NCI-H2227 (cell line): ENCODE measurements around the gene PRR7.
A peak's percentile ranks its signal among the peaks of the same experiment; 100 is the strongest.
"Not testable (repeated sequence)": the region's sequence is repeated elsewhere in the genome, so short reads cannot be mapped to it uniquely, and the experiment has no call there.

ENCODE experiments used
- DNase-seq: peaks from one replicate; lab custom pipeline; 2025; ENCODE audit not compliant: unreplicated experiment; lab: John Stamatoyannopoulos, UW

Gene PRR7, protein sequence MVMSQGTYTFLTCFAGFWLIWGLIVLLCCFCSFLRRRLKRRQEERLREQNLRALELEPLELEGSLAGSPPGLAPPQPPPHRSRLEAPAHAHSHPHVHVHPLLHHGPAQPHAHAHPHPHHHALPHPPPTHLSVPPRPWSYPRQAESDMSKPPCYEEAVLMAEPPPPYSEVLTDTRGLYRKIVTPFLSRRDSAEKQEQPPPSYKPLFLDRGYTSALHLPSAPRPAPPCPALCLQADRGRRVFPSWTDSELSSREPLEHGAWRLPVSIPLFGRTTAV

DNA sequence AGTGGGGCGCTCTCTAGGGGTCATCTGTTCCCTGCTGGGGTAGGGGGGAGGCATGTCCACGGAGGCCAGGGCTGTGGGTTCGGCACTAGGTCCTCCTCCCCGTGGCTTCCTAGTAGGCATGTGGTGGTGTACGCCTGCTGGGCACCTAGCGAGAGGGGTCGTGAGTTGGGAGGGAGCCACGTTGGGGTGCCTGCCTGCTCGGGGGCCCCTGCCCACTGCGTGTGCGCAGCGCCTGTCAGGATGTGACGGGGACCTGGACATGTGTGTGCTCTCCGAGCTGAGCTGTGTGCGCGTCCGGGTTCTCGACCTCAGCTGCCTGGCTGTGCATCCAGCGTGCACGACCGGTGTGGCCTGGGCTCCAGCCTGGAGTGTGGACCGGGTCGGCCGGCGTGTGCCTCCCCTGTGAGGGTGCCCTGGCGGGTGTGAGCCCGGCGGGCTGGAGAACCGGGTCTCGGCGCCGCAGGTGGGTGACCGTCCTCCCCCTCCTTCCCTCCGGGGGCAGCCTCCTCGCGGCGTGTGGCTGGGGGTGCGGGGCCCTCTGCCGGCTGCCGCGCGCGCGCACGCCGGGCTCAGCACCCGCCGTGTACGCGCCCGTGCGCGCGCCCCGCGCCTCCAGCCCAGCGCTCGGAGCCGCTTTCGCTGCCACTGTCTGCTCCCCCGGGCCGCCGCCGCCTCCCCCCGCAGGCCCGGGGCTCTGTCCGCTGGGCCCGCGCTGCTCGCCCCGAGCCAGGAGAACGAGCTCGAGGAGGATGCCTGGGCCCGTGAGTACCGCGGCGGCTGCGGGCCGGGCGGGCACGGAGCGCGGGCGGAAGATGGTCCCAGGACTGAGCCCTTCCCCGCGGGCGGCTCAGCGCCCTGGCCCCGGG, at the start of gene PRR7:
Gene PRR7, plus strand, starts transcription at position 615 of the 866 bp plus-strand sequence. CDS start 8,254 bp downstream, outside the sequence.
- DNase-seq = peak; percentile 82

DNA sequence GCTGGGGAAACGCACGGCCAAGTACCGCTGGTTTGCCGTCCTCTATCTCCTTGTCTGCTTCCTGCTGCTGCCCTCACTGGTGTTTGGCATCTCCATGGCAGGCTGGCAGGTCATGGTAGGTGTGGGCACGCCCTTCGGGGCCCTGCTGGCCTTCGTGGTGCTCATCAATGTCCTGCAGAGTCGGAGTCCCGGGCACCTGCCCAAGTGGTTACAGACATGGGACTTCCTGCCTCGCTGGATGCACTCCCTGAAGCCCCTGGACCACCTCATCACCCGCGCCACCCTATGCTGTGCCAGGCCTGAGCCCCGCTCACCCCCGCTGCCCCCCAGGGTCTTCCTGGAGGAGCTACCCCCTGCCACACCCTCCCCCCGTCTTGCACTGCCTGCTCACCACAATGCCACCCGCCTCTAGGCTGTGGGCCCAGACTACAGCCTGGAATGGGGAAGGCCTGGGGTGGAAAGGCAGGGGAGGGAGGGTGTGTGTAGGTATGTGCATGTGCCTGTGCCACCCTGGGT, 48.7 kb upstream of the PRR7 start:
- no peak for DNase-seq

DNA sequence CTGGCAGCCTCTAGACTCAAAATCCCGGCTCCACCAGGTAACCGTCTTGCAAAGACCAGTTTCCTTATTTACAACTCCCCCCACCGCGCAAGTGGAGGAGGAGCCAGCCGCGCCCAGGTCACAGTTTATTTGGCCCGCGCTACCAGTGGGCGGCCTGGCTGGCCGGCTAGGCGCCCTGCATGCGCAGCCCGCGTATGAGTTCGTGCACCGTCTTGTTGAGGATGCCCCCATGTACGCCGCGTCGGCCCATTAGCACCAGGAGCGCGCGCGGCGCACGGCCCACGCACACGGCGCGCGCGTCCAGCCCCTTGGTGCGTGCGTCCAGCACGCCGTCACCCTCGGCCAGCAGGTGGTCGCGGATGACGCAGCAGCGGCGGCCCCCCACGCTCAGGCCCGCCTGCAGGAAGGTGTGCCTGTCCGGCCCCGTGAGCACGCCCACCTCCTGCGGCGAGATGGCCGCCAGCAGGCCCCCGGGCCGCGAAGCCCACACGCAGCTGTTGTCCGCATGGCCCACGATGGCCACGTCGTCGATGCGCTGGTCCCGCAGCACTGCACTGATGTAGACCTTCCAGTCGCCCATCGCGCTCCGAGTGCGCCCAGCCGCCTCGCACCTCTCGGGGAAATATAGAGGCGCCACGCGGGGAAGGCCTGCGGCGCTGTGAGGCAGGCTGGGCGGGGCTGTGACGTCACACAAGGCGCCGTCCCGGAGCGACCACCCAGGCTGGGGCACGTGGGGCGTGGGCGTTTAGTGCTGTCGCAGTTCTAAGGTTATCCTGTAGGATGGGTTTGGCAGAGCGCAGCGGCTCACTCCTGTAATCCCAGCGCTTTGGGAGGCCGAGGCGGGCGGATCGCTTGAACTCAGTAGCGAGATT, 46.4 kb upstream of the PRR7 start, which contains the start of gene PFN3:
Gene PFN3, minus strand, starts transcription at position 665 of the 872 bp plus-strand sequence. Its CDS starts 85 bp downstream, at position 580.
- no peak for DNase-seq

DNA sequence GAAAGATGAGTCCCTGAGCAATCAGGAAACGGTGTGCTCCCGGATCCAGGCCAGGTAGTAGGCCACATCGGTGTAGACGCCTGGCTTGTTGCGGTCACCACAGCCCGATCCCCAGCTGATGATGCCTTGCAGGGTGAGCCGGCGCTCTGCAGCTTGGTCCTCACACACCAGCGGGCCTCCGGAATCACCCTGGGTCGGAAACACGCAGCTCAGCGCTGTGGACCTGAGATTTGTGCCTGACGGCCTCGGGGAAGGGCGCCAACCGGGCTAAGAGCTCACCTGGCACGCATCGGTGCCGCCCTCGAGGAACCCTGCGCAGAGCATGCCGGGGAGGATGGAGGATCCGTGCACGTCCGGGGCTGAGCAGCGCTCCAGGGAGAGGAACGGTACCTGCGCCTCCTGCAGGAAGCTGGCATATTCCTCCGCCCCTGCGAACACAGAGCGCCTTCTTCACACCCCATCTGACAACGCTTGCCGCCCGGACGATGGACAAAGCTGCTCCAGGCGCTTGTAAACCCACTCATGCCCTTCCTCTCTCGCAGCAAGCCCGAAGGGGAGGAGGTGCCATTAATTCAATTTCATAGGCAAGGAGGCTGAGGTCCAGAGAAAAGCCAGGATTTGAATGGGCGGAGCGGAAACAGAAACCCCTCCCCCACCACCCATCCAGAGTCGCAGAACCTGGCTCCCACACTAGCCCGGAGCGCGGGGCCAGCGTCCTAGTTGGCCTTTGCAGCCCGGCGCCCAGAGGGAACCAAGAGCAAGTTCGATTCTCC, 44.2 kb upstream of the PRR7 start:
- DNase-seq = peak; percentile 83

DNA sequence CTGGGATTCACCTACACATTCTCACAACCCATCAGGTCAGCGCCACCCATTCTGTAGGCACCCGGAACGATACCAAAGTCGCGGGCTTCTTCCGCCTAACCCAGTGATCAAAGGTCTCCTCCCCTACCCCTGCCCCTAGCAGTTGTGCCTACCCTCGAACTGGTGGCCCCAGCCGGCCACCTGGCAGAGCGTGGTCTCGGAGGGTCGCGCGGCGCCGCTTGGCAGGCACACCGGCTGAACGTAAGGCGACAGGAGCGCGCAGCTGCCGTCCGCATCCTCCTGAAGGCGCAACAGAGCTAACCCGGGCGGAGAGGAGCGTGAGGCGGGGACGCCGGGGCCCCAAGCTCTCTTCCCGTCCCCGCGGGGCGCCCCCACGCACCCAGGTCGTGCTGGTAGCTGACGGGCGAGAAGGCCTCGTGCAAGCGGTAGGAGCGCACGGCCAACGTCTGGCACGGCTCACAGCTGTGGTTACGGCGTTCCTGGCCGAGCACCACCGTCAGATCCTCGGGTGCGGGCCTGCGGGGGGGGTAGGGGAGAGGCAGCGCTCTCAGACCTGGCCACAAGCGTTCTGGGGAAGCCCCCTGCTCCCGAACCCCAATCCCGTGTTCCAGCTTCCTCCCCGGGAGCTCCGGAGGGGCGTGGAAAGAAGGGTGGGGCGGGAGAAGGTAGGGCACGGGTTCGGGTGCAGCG, 43.4 kb upstream of the PRR7 start:
- DNase-seq = peak; percentile 37

- DNase-seq = peak; percentile 79
Measured at GRCh38 chr5:177403792-177404640, 42.6 kb upstream of the PRR7 start.

GRCh38 chr5:177404641-177405179, 41.9 kb upstream of the PRR7 start:
- DNase-seq = peak; percentile 36

DNA sequence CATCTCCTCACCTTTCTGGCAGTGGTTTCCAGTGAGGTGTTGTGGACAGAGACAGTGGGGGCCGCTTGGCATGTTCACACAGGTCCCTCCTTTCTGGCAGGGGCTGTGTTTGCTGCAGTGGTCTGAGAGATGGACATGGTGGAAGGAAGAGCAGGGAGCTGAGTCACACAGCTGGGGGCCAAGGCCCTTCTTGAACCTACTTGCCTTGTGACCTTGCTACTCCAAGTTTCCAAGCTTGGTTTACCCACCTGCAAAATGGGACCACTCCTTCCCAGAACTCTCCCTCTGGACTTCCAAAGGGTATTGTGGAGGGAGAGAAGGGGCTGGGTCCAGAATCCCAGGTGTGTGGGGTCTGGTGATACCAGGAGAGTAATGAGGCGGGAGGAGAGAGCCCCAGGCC, 41.3 kb upstream of the PRR7 start:
- DNase-seq = no peak

GRCh38 chr5:177405805-177406204, 40.8 kb upstream of the PRR7 start:
- DNase-seq = no peak

- DNase-seq = no peak
Measured at GRCh38 chr5:177409043-177409801, 37.4 kb upstream of the PRR7 start, which contains the start of gene F12. F12 (minus strand) TSS chr5:177409564; CDS start chr5:177409527, 37 bp downstream.

DNA sequence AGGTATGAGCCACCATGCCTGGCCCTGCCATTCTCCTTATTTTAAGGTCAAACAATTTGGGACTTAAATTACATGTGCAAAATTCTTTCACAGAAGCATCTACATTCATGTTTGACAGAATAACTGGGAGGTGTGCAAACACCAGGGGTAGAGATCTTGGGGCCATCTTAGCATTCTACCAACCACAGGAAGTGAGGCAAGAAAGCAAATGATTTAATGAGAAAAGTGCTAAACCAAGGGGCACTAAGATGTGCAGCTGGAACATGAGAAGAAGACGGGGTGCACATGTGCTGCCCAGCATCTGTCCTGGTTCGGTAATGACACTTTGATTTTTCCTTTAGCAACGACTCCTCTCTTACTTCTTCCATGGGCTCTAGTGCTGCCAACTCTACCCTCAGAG, 36.0 kb upstream of the PRR7 start:
- no peak for DNase-seq

GRCh38 chr5:177412603-177413233, 33.9 kb upstream of the PRR7 start:
- no peak for DNase-seq

GRCh38 chr5:177414481-177414880, 32.1 kb upstream of the PRR7 start:
- DNase-seq = no peak

- not testable (repeated sequence) for DNase-seq
Measured at GRCh38 chr5:177417081-177417480, 29.5 kb upstream of the PRR7 start.

DNA sequence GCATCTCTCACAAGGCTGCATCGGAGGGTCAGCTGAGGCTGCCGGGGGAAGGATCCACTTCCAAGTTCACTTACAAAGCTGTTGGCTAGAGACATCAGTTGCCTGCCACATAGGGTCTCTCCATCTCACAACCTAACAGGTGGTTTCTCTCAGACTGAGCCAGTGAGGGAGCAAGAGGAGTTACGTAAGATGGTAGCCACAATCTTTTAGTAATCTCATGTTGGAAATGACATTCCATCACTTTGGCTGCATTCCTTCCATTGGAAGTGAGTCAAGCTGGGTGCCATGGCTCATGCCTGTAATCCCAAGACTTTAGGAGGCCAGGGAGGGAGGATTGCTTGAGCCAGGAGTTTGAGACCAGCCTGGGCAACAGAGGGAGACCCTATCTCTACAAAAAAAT, 27.6 kb upstream of the PRR7 start:
- DNase-seq = no peak

DNA sequence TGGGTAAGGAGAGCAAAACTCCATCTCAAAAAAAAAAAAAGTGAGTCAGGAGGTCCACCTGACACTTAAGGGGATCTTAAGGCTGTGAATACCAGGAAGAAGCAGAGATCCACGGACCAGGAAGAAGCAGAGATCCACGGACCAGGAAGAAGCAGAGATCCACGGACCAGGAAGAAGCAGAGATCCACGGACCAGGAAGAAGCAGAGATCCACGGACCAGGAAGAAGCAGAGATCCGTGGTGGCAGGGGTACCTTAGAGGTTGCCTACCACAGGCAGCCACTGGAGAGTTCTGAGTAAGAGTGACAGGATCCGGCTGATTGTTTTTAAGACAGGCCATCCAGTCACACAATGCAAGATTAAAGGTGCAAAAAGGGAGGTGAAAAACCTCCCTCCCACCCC, 26.1 kb upstream of the PRR7 start:
- DNase-seq = not testable (repeated sequence)
